Measurements from ENCODE around the gene OR2AJ1. TPM values are rescaled to one million over a fixed set of nuclear protein-coding genes. Genes with fewer than 3 reads are reported as not detected.

OR2AJ1 gene
- total RNA-seq, 2 experiments from 2014 or later = not detected

- Histone ChIP-seq H3K4me3 (ENCODE audit: low read depth, low read length, poor library complexity, severe bottlenecking) (no peak overlapping the region), H2AFZ (ENCODE audit: low read length) (no peak overlapping the region), H3K9me3 (ENCODE audit: low read length) (no peaks in the 10 kb centered on the region), H3K36me3 (ENCODE audit: insufficient read depth, low read length) (no peaks in the 10 kb centered on the region), H4K20me1 (ENCODE audit: insufficient read depth, low read length) (no peaks in the 10 kb centered on the region), H3K79me2 (ENCODE audit: insufficient read depth, low read depth, low read length) (no peaks in the 10 kb centered on the region), H3K4me1 (ENCODE audit: insufficient read depth, low read length, poor library complexity, severe bottlenecking) (no peaks in the 10 kb centered on the region), H3K4me2 (ENCODE audit: low read length) (no peak overlapping the region), H3K27ac (ENCODE audit: low read depth, low read length, poor library complexity, severe bottlenecking) (no peak overlapping the region), H3K9me2 (ENCODE audit: insufficient read depth, low read length) (no peaks in the 10 kb centered on the region)
- DNase-seq (ENCODE audit: low spot score) = no peak
- POLR2A ChIA-PET = no interaction called here
- intact Hi-C loops (cut with micrococcal nuclease; ENCODE audit: unreplicated experiment) = loop anchor here (10.0 kb wide), 1 partner anchor 211 kb away; the partner anchor contains the start of gene OR2M5
- no TSS peak for BruUV-seq (replicated peaks)
- TF ChIP-seq CTCF (conservative IDR thresholded peaks at IDR 0.05; ENCODE audit: low read length) (no peak), EZH2phosphoT487 (IDR thresholded peaks at IDR 0.05; ENCODE audit: borderline replicate concordance, low read depth, low read length) (no peak)
- CTCF ChIA-PET (ENCODE audit: unreplicated experiment) = no interaction called here
Measured at GRCh38 chr1:247933989-247934388, 9.3 kb downstream of the OR2AJ1 start.

GRCh38 chr1:247935781-247936180 is 11.1 kb downstream of the OR2AJ1 start:
- BruUV-seq (replicated peaks) = no TSS peak
- H3K4me1 ChIP-seq (ENCODE audit: insufficient read depth, low read length, poor library complexity, severe bottlenecking) = no peaks in the 10 kb centered on the region
- H3K4me2 ChIP-seq (ENCODE audit: low read length) = no peak overlapping the region
- POLR2A ChIA-PET = no interaction called here
- CTCF ChIA-PET (ENCODE audit: unreplicated experiment) = no interaction called here
- H3K36me3 ChIP-seq (ENCODE audit: insufficient read depth, low read length) = no peaks in the 10 kb centered on the region
- no peaks in the 10 kb centered on the region for H4K20me1 ChIP-seq (ENCODE audit: insufficient read depth, low read length)
- no peak for TF ChIP-seq EZH2phosphoT487 (IDR thresholded peaks at IDR 0.05; ENCODE audit: borderline replicate concordance, low read depth, low read length)
- TF ChIP-seq CTCF (conservative IDR thresholded peaks at IDR 0.05; ENCODE audit: low read length) = no peak
- H3K4me3 ChIP-seq (ENCODE audit: low read depth, low read length, poor library complexity, severe bottlenecking) = no peak overlapping the region
- DNase-seq (ENCODE audit: low spot score) = no peak
- no peak overlapping the region for H2AFZ ChIP-seq (ENCODE audit: low read length)
- no peaks in the 10 kb centered on the region for H3K9me3 ChIP-seq (ENCODE audit: low read length)
- no peak overlapping the region for H3K27ac ChIP-seq (ENCODE audit: low read depth, low read length, poor library complexity, severe bottlenecking)
- no peaks in the 10 kb centered on the region for H3K9me2 ChIP-seq (ENCODE audit: insufficient read depth, low read length)
- no peaks in the 10 kb centered on the region for H3K79me2 ChIP-seq (ENCODE audit: insufficient read depth, low read depth, low read length)
- intact Hi-C loops (cut with micrococcal nuclease; ENCODE audit: unreplicated experiment) = loop anchor here (10.0 kb wide), 1 partner anchor 209 kb away; the partner anchor contains the start of gene OR2M5

DNA sequence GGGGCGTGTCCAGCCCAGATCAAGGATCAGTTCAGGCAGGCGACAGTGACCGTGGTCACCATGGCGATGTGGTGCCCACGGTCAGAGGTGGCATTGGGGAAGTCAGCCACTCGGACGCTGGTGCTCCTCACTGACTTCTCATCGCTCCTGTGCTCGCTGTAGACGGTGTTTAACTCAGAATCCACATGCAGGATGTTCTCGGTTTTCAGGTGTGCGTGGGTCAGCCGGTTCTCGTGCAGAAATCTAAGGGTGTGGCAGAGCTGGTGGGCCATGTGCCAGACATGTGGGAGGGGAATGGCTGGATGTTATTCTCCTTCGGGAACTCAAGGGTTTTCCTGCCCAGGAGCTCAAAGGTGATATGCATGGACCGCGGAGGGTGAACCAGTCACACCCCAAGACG is 11.7 kb downstream of the OR2AJ1 start:
- no peak overlapping the region for H3K27ac ChIP-seq (ENCODE audit: low read depth, low read length, poor library complexity, severe bottlenecking)
- no peaks in the 10 kb centered on the region for H4K20me1 ChIP-seq (ENCODE audit: insufficient read depth, low read length)
- intact Hi-C loops (cut with micrococcal nuclease; ENCODE audit: unreplicated experiment) = loop anchor here (10.0 kb wide), 1 partner anchor 208 kb away; the partner anchor contains the start of gene OR2M5
- H3K4me2 ChIP-seq (ENCODE audit: low read length) = no peak overlapping the region
- H2AFZ ChIP-seq (ENCODE audit: low read length) = no peak overlapping the region
- CTCF ChIA-PET (ENCODE audit: unreplicated experiment) = no interaction called here
- no peaks in the 10 kb centered on the region for H3K4me1 ChIP-seq (ENCODE audit: insufficient read depth, low read length, poor library complexity, severe bottlenecking)
- no peaks in the 10 kb centered on the region for H3K9me2 ChIP-seq (ENCODE audit: insufficient read depth, low read length)
- POLR2A ChIA-PET = no interaction called here
- no TSS peak for BruUV-seq (replicated peaks)
- no peak for DNase-seq (ENCODE audit: low spot score)
- H3K9me3 ChIP-seq (ENCODE audit: low read length) = no peaks in the 10 kb centered on the region
- TF ChIP-seq CTCF (conservative IDR thresholded peaks at IDR 0.05; ENCODE audit: low read length) (no peak), EZH2phosphoT487 (IDR thresholded peaks at IDR 0.05; ENCODE audit: borderline replicate concordance, low read depth, low read length) (no peak)
- no peaks in the 10 kb centered on the region for H3K36me3 ChIP-seq (ENCODE audit: insufficient read depth, low read length)
- no peaks in the 10 kb centered on the region for H3K79me2 ChIP-seq (ENCODE audit: insufficient read depth, low read depth, low read length)
- H3K4me3 ChIP-seq (ENCODE audit: low read depth, low read length, poor library complexity, severe bottlenecking) = no peak overlapping the region
